OCI-LY1 (cell line): ENCODE results near the gene ARL5C.

Experiments
- CTCF ChIP-seq: fragments of 200-600 bp; sonication (generic), shearing (Covaris generic); IDR thresholded peaks from 2 replicates; pipeline ENCODE4 v1.5.1; 2017; ENCODE audit warnings: mild to moderate bottlenecking, antibody characterized with exemption, low read length, moderate library complexity, mixed read lengths
- EZH2 ChIP-seq: fragments of 200-600 bp; sonication (generic), shearing (Covaris generic); IDR thresholded peaks from 2 replicates; pipeline ENCODE4 v1.8.0; 2017; ENCODE audit warnings: borderline replicate concordance, mixed run types, mild to moderate bottlenecking, antibody characterized with exemption, low read length, moderate library complexity, mixed read lengths

- TF ChIP-seq CTCF: no peak
- TF ChIP-seq EZH2: no peak
Observed at GRCh38 chr17:39173526-39174274, 7.7 kb upstream of the ARL5C start.
